ENCODE results near the gene CHST1.
A peak's percentile ranks its signal among the peaks of the same experiment; 100 is the strongest.

The CHST1 gene

GRCh38 chr11:45704635-45705034 is 39.2 kb upstream of the CHST1 start:
- H2AFZ ChIP-seq (ENCODE audit: low read length) = no peak overlapping the region
- H4K91ac ChIP-seq (ENCODE audit: low read depth, low read length, poor library complexity) = no peak overlapping the region
- H3K4me1 ChIP-seq (ENCODE audit: control insufficient read depth in 2 of 2, insufficient read depth in 1 of 2, low read depth in 1 of 2, low read length in 2 of 2) = peaks cover 0 to 9% of the 10 kb centered on the region in 2 donors
- no peak overlapping the region for H3K23ac ChIP-seq (ENCODE audit: low read depth, low read length, poor library complexity)
- no peak overlapping the region for H3K18ac ChIP-seq (ENCODE audit: low read length)
- no CpG with 5 or more reads among the region's 2 CpGs for WGBS, 2 donors (ENCODE audit: extremely low coverage in 2 of 2, insufficient read length in 2 of 2, insufficient replicate concordance in 1 of 2)
- no peak overlapping the region for H3K27ac ChIP-seq (replicated peaks; ENCODE audit: low read length)
- no peak overlapping the region for H3K9ac ChIP-seq (ENCODE audit: low read depth, low read length, poor library complexity)
- H3K79me1 ChIP-seq (ENCODE audit: low read depth, low read length) = no peaks in the 10 kb centered on the region
- DNase-seq (ENCODE audit: low spot score) = no peak
- no peak overlapping the region for H2BK5ac ChIP-seq (ENCODE audit: low read length)
- H2BK120ac ChIP-seq (ENCODE audit: low read depth, low read length) = no peak overlapping the region
- no peak overlapping the region for H2AK5ac ChIP-seq (ENCODE audit: low read depth, low read length)
- H4K8ac ChIP-seq (ENCODE audit: low read depth, low read length) = no peak overlapping the region
- H2BK15ac ChIP-seq (ENCODE audit: low read length) = no peak overlapping the region
- H2BK12ac ChIP-seq (ENCODE audit: low read length) = no peak overlapping the region
- no peak overlapping the region for H3K14ac ChIP-seq (ENCODE audit: low read length)
- H3K27me3 ChIP-seq (ENCODE audit: control insufficient read depth in 3 of 3, insufficient read depth in 3 of 3, low read depth in 1 of 3, low read length in 3 of 3) = peaks cover 0 to 16% (median 0%) of the 10 kb centered on the region in 3 experiments
- H3K4me3 ChIP-seq (ENCODE audit: low read length in 2 of 2) = no peak overlapping the region
- no peaks in the 10 kb centered on the region for H3K36me3 ChIP-seq (replicated peaks in 1 of 2; ENCODE audit: control insufficient read depth in 2 of 2, insufficient read depth in 2 of 2, low read length in 2 of 2)
- H3K4ac ChIP-seq (ENCODE audit: low read length) = no peak overlapping the region
- no peak overlapping the region for H3K4me2 ChIP-seq (ENCODE audit: insufficient read depth, low read length, poor library complexity, severe bottlenecking)
- no peaks in the 10 kb centered on the region for H3K9me3 ChIP-seq (replicated peaks in 1 of 2; ENCODE audit: control insufficient read depth in 2 of 2, insufficient read depth in 1 of 2, low read depth in 1 of 2, low read length in 2 of 2)

- Histone ChIP-seq H3K14ac (ENCODE audit: low read length) (no peak overlapping the region), H3K27ac (replicated peaks; ENCODE audit: low read length) (no peak overlapping the region), H4K8ac (ENCODE audit: low read depth, low read length) (no peak overlapping the region), H3K79me1 (ENCODE audit: low read depth, low read length) (no peaks in the 10 kb centered on the region), H3K4me2 (ENCODE audit: insufficient read depth, low read length, poor library complexity, severe bottlenecking) (no peak overlapping the region), H3K9ac (ENCODE audit: low read depth, low read length, poor library complexity) (no peak overlapping the region), H3K4me3 (ENCODE audit: low read length in 2 of 2) (no peak overlapping the region), H2BK120ac (ENCODE audit: low read depth, low read length) (no peak overlapping the region), H3K23ac (ENCODE audit: low read depth, low read length, poor library complexity) (no peak overlapping the region), H2BK15ac (ENCODE audit: low read length) (no peak overlapping the region), H3K18ac (ENCODE audit: low read length) (no peak overlapping the region), H3K4me1 (ENCODE audit: control insufficient read depth in 2 of 2, insufficient read depth in 1 of 2, low read depth in 1 of 2, low read length in 2 of 2) (peaks cover 0 to 9% of the 10 kb centered on the region in 2 donors), H2AFZ (ENCODE audit: low read length) (no peak overlapping the region), H3K27me3 (ENCODE audit: control insufficient read depth in 3 of 3, insufficient read depth in 3 of 3, low read depth in 1 of 3, low read length in 3 of 3) (peaks cover 0 to 14% (median 0%) of the 10 kb centered on the region in 3 experiments), H2AK5ac (ENCODE audit: low read depth, low read length) (no peak overlapping the region), H3K4ac (ENCODE audit: low read length) (no peak overlapping the region), H3K36me3 (replicated peaks in 1 of 2; ENCODE audit: control insufficient read depth in 2 of 2, insufficient read depth in 2 of 2, low read length in 2 of 2) (no peaks in the 10 kb centered on the region), H3K9me3 (replicated peaks in 1 of 2; ENCODE audit: control insufficient read depth in 2 of 2, insufficient read depth in 1 of 2, low read depth in 1 of 2, low read length in 2 of 2) (no peaks in the 10 kb centered on the region), H2BK12ac (ENCODE audit: low read length) (no peak overlapping the region), H2BK5ac (ENCODE audit: low read length) (no peak overlapping the region), H4K91ac (ENCODE audit: low read depth, low read length, poor library complexity) (no peak overlapping the region)
- no CpG with 5 or more reads among the region's 4 CpGs for WGBS, 2 donors (ENCODE audit: extremely low coverage in 2 of 2, insufficient read length in 2 of 2, insufficient replicate concordance in 1 of 2)
- DNase-seq (ENCODE audit: low spot score) = no peak
Observed at GRCh38 chr11:45704133-45704532, 38.7 kb upstream of the CHST1 start.

- no peak overlapping the region for H2BK15ac ChIP-seq (ENCODE audit: low read length)
Observed at GRCh38 chr11:45702511-45702910, 37.1 kb upstream of the CHST1 start.

GRCh38 chr11:45698777-45699497 is 33.5 kb upstream of the CHST1 start:
- no peaks in the 10 kb centered on the region for H3K36me3 ChIP-seq (replicated peaks in 1 of 2; ENCODE audit: control insufficient read depth in 2 of 2, insufficient read depth in 2 of 2, low read length in 2 of 2)
- H2BK5ac ChIP-seq (ENCODE audit: low read length) = no peak overlapping the region
- peaks cover 0 to 19% (median 0%) of the 10 kb centered on the region in 3 experiments for H3K27me3 ChIP-seq (ENCODE audit: control insufficient read depth in 3 of 3, insufficient read depth in 3 of 3, low read depth in 1 of 3, low read length in 3 of 3)
- H2BK15ac ChIP-seq (ENCODE audit: low read length) = no peak overlapping the region
- no peak overlapping the region for H2AFZ ChIP-seq (ENCODE audit: low read length)
- peaks cover 0 to 11% of the 10 kb centered on the region in 2 donors for H3K4me1 ChIP-seq (ENCODE audit: control insufficient read depth in 2 of 2, insufficient read depth in 1 of 2, low read depth in 1 of 2, low read length in 2 of 2)
- peak overlapping the region; percentile 17 for H3K9ac ChIP-seq (ENCODE audit: low read depth, low read length, poor library complexity)
- no peak overlapping the region for H3K27ac ChIP-seq (replicated peaks; ENCODE audit: low read length)
- H3K9me3 ChIP-seq (replicated peaks in 1 of 2; ENCODE audit: control insufficient read depth in 2 of 2, insufficient read depth in 1 of 2, low read depth in 1 of 2, low read length in 2 of 2) = no peaks in the 10 kb centered on the region
- no peak overlapping the region for H2BK12ac ChIP-seq (ENCODE audit: low read length)
- no peak overlapping the region for H4K91ac ChIP-seq (ENCODE audit: low read depth, low read length, poor library complexity)
- H2AK5ac ChIP-seq (ENCODE audit: low read depth, low read length) = peak overlapping the region; percentile 9
- no CpG with 5 or more reads among the region's 8 CpGs for WGBS, 2 donors (ENCODE audit: extremely low coverage in 2 of 2, insufficient read length in 2 of 2, insufficient replicate concordance in 1 of 2)
- no peak overlapping the region for H4K8ac ChIP-seq (ENCODE audit: low read depth, low read length)
- no peak overlapping the region for H2BK120ac ChIP-seq (ENCODE audit: low read depth, low read length)
- H3K4me3 ChIP-seq (ENCODE audit: low read length in 2 of 2) = no peak overlapping the region
- H3K18ac ChIP-seq (ENCODE audit: low read length) = peak overlapping the region; percentile 9
- H3K14ac ChIP-seq (ENCODE audit: low read length) = peak overlapping the region; percentile 2
- no peak overlapping the region for H3K23ac ChIP-seq (ENCODE audit: low read depth, low read length, poor library complexity)
- DNase-seq (ENCODE audit: low spot score) = no peak
- no peak overlapping the region for H3K4ac ChIP-seq (ENCODE audit: low read length)
- no peaks in the 10 kb centered on the region for H3K79me1 ChIP-seq (ENCODE audit: low read depth, low read length)
- H3K4me2 ChIP-seq (ENCODE audit: insufficient read depth, low read length, poor library complexity, severe bottlenecking) = no peak overlapping the region

More at GRCh38 chr11:45702511-45702910, 37.1 kb upstream of the CHST1 start:
- Histone ChIP-seq H2BK120ac (ENCODE audit: low read depth, low read length) (no peak overlapping the region), H4K91ac (ENCODE audit: low read depth, low read length, poor library complexity) (no peak overlapping the region), H2BK12ac (ENCODE audit: low read length) (no peak overlapping the region), H3K4me3 (ENCODE audit: low read length in 2 of 2) (no peak overlapping the region), H3K36me3 (replicated peaks in 1 of 2; ENCODE audit: control insufficient read depth in 2 of 2, insufficient read depth in 2 of 2, low read length in 2 of 2) (no peaks in the 10 kb centered on the region), H2AK5ac (ENCODE audit: low read depth, low read length) (no peak overlapping the region), H3K9me3 (replicated peaks in 1 of 2; ENCODE audit: control insufficient read depth in 2 of 2, insufficient read depth in 1 of 2, low read depth in 1 of 2, low read length in 2 of 2) (no peaks in the 10 kb centered on the region), H3K14ac (ENCODE audit: low read length) (no peak overlapping the region), H4K8ac (ENCODE audit: low read depth, low read length) (no peak overlapping the region), H3K79me1 (ENCODE audit: low read depth, low read length) (no peaks in the 10 kb centered on the region), H3K4ac (ENCODE audit: low read length) (no peak overlapping the region), H2AFZ (ENCODE audit: low read length) (no peak overlapping the region), H3K18ac (ENCODE audit: low read length) (no peak overlapping the region), H3K27ac (replicated peaks; ENCODE audit: low read length) (no peak overlapping the region), H2BK5ac (ENCODE audit: low read length) (no peak overlapping the region), H3K4me1 (ENCODE audit: control insufficient read depth in 2 of 2, insufficient read depth in 1 of 2, low read depth in 1 of 2, low read length in 2 of 2) (peaks cover 0 to 9% of the 10 kb centered on the region in 2 donors), H3K23ac (ENCODE audit: low read depth, low read length, poor library complexity) (no peak overlapping the region), H3K9ac (ENCODE audit: low read depth, low read length, poor library complexity) (no peak overlapping the region), H3K27me3 (ENCODE audit: control insufficient read depth in 3 of 3, insufficient read depth in 3 of 3, low read depth in 1 of 3, low read length in 3 of 3) (peaks cover 0 to 4% (median 0%) of the 10 kb centered on the region in 3 experiments), H3K4me2 (ENCODE audit: insufficient read depth, low read length, poor library complexity, severe bottlenecking) (no peak overlapping the region)
- DNase-seq (ENCODE audit: low spot score) = no peak
- no CpG with 5 or more reads among the region's 4 CpGs for WGBS, 2 donors (ENCODE audit: extremely low coverage in 2 of 2, insufficient read length in 2 of 2, insufficient replicate concordance in 1 of 2)
